ENCODE measurements around the gene TSPAN13.

Gene TSPAN13

GRCh38 chr7:16742547-16742946 lies 11.0 kb upstream of the TSPAN13 start:
- Histone ChIP-seq H3K36me3 (ENCODE audit: insufficient read depth, low read depth, low read length) (no peaks in the 10 kb centered on the region), H3K27me3 (ENCODE audit: insufficient read depth, low read length) (no peaks in the 10 kb centered on the region), H3K4me3 (ENCODE audit: low read length) (no peak overlapping the region), H3K4me1 (ENCODE audit: insufficient read depth, low read length) (peaks cover 18% of the 10 kb centered on the region; the same call in 1 of the 2 replicates), H3K9me3 (ENCODE audit: insufficient read depth, low read depth, low read length) (no peaks in the 10 kb centered on the region), H3K27ac (ENCODE audit: low read length) (no peak overlapping the region), H3K9ac (ENCODE audit: low read depth, low read length) (no peak overlapping the region)

- no peak overlapping the region for H3K4me3 ChIP-seq (ENCODE audit: low read length)
- no peak overlapping the region for H3K9ac ChIP-seq (ENCODE audit: low read depth, low read length)
- no peak overlapping the region for H3K27ac ChIP-seq (ENCODE audit: low read length)
These were observed 10.3 kb upstream of the TSPAN13 start for GRCh38 chr7:16743236-16743635.

GRCh38 chr7:16744518-16745250 lies 8.9 kb upstream of the TSPAN13 start:
- Histone ChIP-seq H3K4me3 (ENCODE audit: low read length) (no peak overlapping the region), H3K4me1 (ENCODE audit: insufficient read depth, low read length) (peaks cover 18% of the 10 kb centered on the region; the same call in 1 of the 2 replicates), H3K27me3 (ENCODE audit: insufficient read depth, low read length) (no peaks in the 10 kb centered on the region), H3K9me3 (ENCODE audit: insufficient read depth, low read depth, low read length) (no peaks in the 10 kb centered on the region), H3K9ac (ENCODE audit: low read depth, low read length) (no peak overlapping the region), H3K27ac (ENCODE audit: low read length) (no peak overlapping the region), H3K36me3 (ENCODE audit: insufficient read depth, low read depth, low read length) (no peaks in the 10 kb centered on the region)

More at GRCh38 chr7:16743236-16743635, 10.3 kb upstream of the TSPAN13 start:
- Histone ChIP-seq H3K27me3 (ENCODE audit: insufficient read depth, low read length) (no peaks in the 10 kb centered on the region), H3K36me3 (ENCODE audit: insufficient read depth, low read depth, low read length) (no peaks in the 10 kb centered on the region), H3K9me3 (ENCODE audit: insufficient read depth, low read depth, low read length) (no peaks in the 10 kb centered on the region), H3K4me1 (ENCODE audit: insufficient read depth, low read length) (peaks cover 18% of the 10 kb centered on the region; the same call in 1 of the 2 replicates)

- Histone ChIP-seq H3K27me3 (ENCODE audit: insufficient read depth, low read length) (no peaks in the 10 kb centered on the region), H3K4me3 (ENCODE audit: low read length) (0 out of 2 replicates have a peak overlapping the region, but pooled peaks have one; percentile 17), H3K4me1 (ENCODE audit: insufficient read depth, low read length) (peaks cover 18% of the 10 kb centered on the region; the same call in 1 of the 2 replicates), H3K27ac (ENCODE audit: low read length) (no peak overlapping the region), H3K36me3 (ENCODE audit: insufficient read depth, low read depth, low read length) (no peaks in the 10 kb centered on the region), H3K9ac (ENCODE audit: low read depth, low read length) (no peak overlapping the region), H3K9me3 (ENCODE audit: insufficient read depth, low read depth, low read length) (no peaks in the 10 kb centered on the region)
These were observed 7.9 kb upstream of the TSPAN13 start for GRCh38 chr7:16745645-16746044.

GRCh38 chr7:16747102-16747501 lies 6.5 kb upstream of the TSPAN13 start:
- Histone ChIP-seq H3K27me3 (ENCODE audit: insufficient read depth, low read length) (no peaks in the 10 kb centered on the region), H3K4me3 (ENCODE audit: low read length) (no peak overlapping the region), H3K36me3 (ENCODE audit: insufficient read depth, low read depth, low read length) (no peaks in the 10 kb centered on the region), H3K27ac (ENCODE audit: low read length) (no peak overlapping the region), H3K4me1 (ENCODE audit: insufficient read depth, low read length) (peaks cover 18% of the 10 kb centered on the region; the same call in 1 of the 2 replicates), H3K9ac (ENCODE audit: low read depth, low read length) (no peak overlapping the region), H3K9me3 (ENCODE audit: insufficient read depth, low read depth, low read length) (no peaks in the 10 kb centered on the region)

- peaks cover 9% of the 10 kb centered on the region; the same call in 1 of the 2 replicates for H3K4me1 ChIP-seq (ENCODE audit: insufficient read depth, low read length)
- H3K9ac ChIP-seq (ENCODE audit: low read depth, low read length): peak overlapping the region; percentile 83
- no peaks in the 10 kb centered on the region for H3K36me3 ChIP-seq (ENCODE audit: insufficient read depth, low read depth, low read length)
- H3K9me3 ChIP-seq (ENCODE audit: insufficient read depth, low read depth, low read length): no peaks in the 10 kb centered on the region
- H3K27me3 ChIP-seq (ENCODE audit: insufficient read depth, low read length): peaks cover 15% of the 10 kb centered on the region
- H3K27ac ChIP-seq (ENCODE audit: low read length): no peak overlapping the region
- peak overlapping the region; percentile 93 for H3K4me3 ChIP-seq (ENCODE audit: low read length)
These were observed 639 bp downstream of the TSPAN13 start for GRCh38 chr7:16753932-16754855.

GRCh38 chr7:16754856-16755317 lies 1.3 kb downstream of the TSPAN13 start:
- Histone ChIP-seq H3K4me1 (ENCODE audit: insufficient read depth, low read length) (peaks cover 9% of the 10 kb centered on the region; the same call in 1 of the 2 replicates), H3K27ac (ENCODE audit: low read length) (no peak overlapping the region), H3K9me3 (ENCODE audit: insufficient read depth, low read depth, low read length) (no peaks in the 10 kb centered on the region), H3K4me3 (ENCODE audit: low read length) (peak overlapping the region; percentile 93), H3K9ac (ENCODE audit: low read depth, low read length) (peak overlapping the region; percentile 83; the same call in 1 of the 2 replicates), H3K27me3 (ENCODE audit: insufficient read depth, low read length) (peaks cover 15% of the 10 kb centered on the region), H3K36me3 (ENCODE audit: insufficient read depth, low read depth, low read length) (no peaks in the 10 kb centered on the region)

GRCh38 chr7:16755397-16755796 lies 1.8 kb downstream of the TSPAN13 start:
- Histone ChIP-seq H3K36me3 (ENCODE audit: insufficient read depth, low read depth, low read length) (no peaks in the 10 kb centered on the region), H3K27me3 (ENCODE audit: insufficient read depth, low read length) (peaks cover 15% of the 10 kb centered on the region), H3K4me1 (ENCODE audit: insufficient read depth, low read length) (peaks cover 9% of the 10 kb centered on the region; the same call in 1 of the 2 replicates), H3K4me3 (ENCODE audit: low read length) (peak overlapping the region; percentile 93), H3K9ac (ENCODE audit: low read depth, low read length) (peak overlapping the region; percentile 83; the same call in 1 of the 2 replicates), H3K9me3 (ENCODE audit: insufficient read depth, low read depth, low read length) (no peaks in the 10 kb centered on the region), H3K27ac (ENCODE audit: low read length) (no peak overlapping the region)

GRCh38 chr7:16758036-16758435 lies 4.5 kb downstream of the TSPAN13 start:
- peaks cover 15% of the 10 kb centered on the region for H3K27me3 ChIP-seq (ENCODE audit: insufficient read depth, low read length)
- no peak overlapping the region for H3K9ac ChIP-seq (ENCODE audit: low read depth, low read length)
- no peaks in the 10 kb centered on the region for H3K9me3 ChIP-seq (ENCODE audit: insufficient read depth, low read depth, low read length)
- H3K4me3 ChIP-seq (ENCODE audit: low read length): no peak overlapping the region
- peaks cover 9% of the 10 kb centered on the region; the same call in 1 of the 2 replicates for H3K4me1 ChIP-seq (ENCODE audit: insufficient read depth, low read length)
- no peaks in the 10 kb centered on the region for H3K36me3 ChIP-seq (ENCODE audit: insufficient read depth, low read depth, low read length)
- no peak overlapping the region for H3K27ac ChIP-seq (ENCODE audit: low read length)

GRCh38 chr7:16758631-16759611 lies 5.4 kb downstream of the TSPAN13 start:
- Histone ChIP-seq H3K27me3 (ENCODE audit: insufficient read depth, low read length) (peaks cover 15% of the 10 kb centered on the region), H3K36me3 (ENCODE audit: insufficient read depth, low read depth, low read length) (no peaks in the 10 kb centered on the region), H3K4me3 (ENCODE audit: low read length) (no peak overlapping the region), H3K9ac (ENCODE audit: low read depth, low read length) (no peak overlapping the region), H3K27ac (ENCODE audit: low read length) (no peak overlapping the region), H3K9me3 (ENCODE audit: insufficient read depth, low read depth, low read length) (no peaks in the 10 kb centered on the region), H3K4me1 (ENCODE audit: insufficient read depth, low read length) (peaks cover 9% of the 10 kb centered on the region; the same call in 1 of the 2 replicates)

Data from iPS-20b (cell line).